GM18505 (cell line): ENCODE results near the gene GLTPD2.

Source experiments
- ATAC-seq: cut with Tn5 transposase; IDR thresholded peaks from one replicate; pipeline ENCODE4 v1.9.1; 2021; ENCODE audit not compliant: unreplicated experiment
- POLR2A ChIP-seq: IDR thresholded peaks from 4 replicates; pipeline ENCODE4 v1.6.1; 2011; ENCODE audit warnings: borderline replicate concordance; ENCODE audit not compliant: insufficient read depth, insufficient read length; ENCODE audit errors: extremely low read depth

The GLTPD2 gene

DNA sequence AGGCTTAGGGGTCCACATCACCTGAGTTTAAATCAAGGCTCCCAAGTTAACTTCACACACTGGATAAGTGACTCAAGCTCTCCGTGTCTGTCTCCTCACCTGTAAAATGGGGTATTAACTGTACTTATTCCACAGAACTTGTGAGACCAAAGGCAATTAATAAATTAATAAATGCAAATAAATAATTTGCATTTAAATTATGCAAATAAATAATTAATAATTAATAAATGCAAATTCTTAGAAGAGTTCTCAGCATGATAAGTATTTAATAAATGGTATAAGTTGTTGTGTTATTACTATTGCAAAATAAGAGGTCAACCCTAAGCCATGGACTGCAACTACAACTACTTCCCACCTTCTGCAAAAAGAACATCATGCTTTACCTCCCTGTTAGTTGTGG is 35.4 kb upstream of the GLTPD2 start:
- no peak for ATAC-seq
- TF ChIP-seq POLR2A, result no peak

DNA sequence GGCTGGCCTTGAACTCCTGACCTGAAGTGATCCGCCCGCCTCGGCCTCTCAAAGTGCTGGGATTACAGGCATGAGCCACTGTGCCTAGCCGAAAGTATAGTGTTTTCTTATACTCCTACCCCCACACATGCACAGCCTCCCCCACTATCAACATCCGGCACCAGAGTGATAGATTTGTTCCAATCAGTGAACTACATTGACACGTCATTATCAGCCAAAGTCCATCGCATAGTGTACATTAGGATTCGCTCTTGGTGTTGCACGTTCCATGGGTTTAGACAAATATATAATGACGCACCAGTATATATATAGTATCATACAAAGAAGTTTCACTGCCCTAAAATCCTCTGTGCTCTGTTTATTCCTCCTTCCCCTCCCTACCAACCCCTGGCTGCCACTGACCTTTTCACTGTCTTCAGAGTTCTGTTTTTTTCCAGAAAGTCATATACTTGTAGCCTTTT is 29.0 kb upstream of the GLTPD2 start:
- ATAC-seq, result no peak
- TF ChIP-seq POLR2A, result no peak

GRCh38 chr17:4764595-4764994 is 24.2 kb upstream of the GLTPD2 start:
- ATAC-seq, result no peak
- no peak for TF ChIP-seq POLR2A

DNA sequence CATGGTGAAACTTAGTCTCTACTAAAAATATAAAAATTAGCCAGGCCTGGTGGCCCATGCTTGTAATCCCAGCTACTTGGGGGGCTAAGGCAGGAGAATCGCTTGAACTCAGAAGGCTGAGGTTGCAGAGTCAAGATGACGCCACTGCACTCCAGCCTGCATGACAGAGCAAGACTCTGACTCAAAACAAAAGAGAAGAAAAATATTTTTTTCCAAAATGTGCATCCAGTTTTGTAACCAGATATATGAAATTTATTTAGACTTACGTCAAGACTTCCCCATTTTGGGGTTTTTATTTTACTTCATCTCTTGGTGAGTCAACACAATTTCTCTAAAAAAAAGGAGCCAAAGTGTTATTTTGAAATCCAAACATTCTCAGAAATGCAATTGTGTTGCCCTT is 22.6 kb upstream of the GLTPD2 start:
- no peak for TF ChIP-seq POLR2A
- no peak for ATAC-seq

GRCh38 chr17:4766723-4767122 is 22.0 kb upstream of the GLTPD2 start:
- no peak for TF ChIP-seq POLR2A
- no peak for ATAC-seq

GRCh38 chr17:4768298-4768697 is 20.5 kb upstream of the GLTPD2 start:
- ATAC-seq, result no peak
- no peak for TF ChIP-seq POLR2A

- no peak for TF ChIP-seq POLR2A
- no peak for ATAC-seq
Measured at GRCh38 chr17:4769628-4770027, 19.1 kb upstream of the GLTPD2 start.

DNA sequence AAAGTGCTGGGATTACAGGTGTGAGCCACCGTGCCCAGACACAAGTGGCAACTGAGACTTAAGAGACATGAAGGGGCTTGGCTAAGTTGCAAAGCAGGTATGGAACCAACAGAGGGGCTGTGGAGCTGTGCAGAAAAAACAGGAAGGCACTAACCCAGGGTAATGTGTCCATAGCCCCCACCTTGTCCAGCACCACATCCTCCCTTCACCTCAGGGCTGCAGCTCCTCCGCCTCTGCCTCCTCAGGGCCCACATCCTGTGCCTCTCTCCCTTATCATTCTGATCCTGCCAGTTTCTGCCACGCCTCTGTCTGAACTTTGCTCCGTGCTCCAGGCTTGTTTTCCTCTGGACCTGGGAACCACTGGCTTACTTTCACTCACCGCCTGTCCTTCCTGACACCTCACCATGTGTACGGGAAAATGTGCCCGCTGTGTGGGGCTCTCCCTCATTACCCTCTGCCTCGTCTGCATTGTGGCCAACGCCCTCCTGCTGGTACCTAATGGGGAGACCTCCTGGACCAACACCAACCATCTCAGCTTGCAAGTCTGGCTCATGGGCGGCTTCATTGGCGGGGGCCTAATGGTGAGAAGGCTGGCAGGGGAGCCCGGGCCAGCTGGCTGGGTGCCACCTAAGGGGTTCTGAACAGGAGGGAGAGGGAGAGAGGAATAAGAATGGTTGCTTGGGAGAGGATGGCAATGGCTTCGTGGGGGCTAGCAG is 17.1 kb upstream of the GLTPD2 start, which contains the start of gene TM4SF5:
TM4SF5 (plus strand) TSS at position 368 of the 716 bp plus-strand sequence; CDS start at position 405, 37 bp downstream.
- no peak for TF ChIP-seq POLR2A

GRCh38 chr17:4772235-4772613 is 16.5 kb upstream of the GLTPD2 start:
- ATAC-seq, result no peak
- no peak for TF ChIP-seq POLR2A

More for the DNA sequence above, 17.1 kb upstream of the GLTPD2 start, which contains the start of gene TM4SF5:
- ATAC-seq, result no peak

DNA sequence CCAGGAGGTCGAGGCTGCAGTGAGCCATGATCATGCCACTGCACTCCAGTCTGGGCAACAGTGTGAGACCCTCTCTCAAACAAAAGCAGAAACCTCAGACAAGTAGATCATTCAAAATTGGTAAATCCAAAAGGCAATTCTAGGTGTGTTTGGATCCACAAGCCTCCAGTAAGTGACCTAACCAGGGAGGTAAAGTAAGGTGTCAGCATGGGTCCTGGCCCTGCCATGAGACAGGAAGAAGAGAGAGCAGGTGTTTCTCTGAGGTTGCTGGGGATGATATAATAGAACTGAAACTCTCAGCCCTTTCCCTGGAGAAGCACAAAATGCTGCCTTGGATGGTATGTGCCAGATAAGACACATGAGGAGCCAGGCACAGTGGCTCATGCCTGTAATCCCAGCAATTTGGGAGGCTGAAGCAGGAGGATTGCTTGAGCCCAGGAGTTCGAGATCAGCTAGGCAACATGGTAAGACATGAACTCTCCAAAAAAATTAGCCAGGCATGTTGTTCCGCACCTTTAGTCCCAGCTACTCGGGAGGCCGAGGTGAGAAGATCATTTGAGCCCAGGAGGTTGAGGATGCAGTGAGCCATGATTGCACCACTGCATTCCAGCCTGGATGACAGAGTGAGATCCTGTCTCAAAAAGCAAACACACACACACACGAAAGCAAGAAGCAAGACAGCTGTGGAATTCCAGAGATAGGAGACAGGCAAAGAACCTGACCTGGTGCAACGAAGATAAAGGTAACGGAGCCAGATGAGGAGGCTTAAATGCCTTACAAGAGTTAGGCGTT is 10.6 kb upstream of the GLTPD2 start:
- no peak for ATAC-seq
- TF ChIP-seq POLR2A, result no peak

- TF ChIP-seq POLR2A, result no peak
- ATAC-seq, result no peak
Measured at GRCh38 chr17:4780325-4780955, 8.3 kb upstream of the GLTPD2 start.

GRCh38 chr17:4782652-4783051 is 6.1 kb upstream of the GLTPD2 start:
- no peak for TF ChIP-seq POLR2A
- no peak for ATAC-seq

- no peak for ATAC-seq
- no peak for TF ChIP-seq POLR2A
Measured at GRCh38 chr17:4785311-4786105, 3.3 kb upstream of the GLTPD2 start.
